ENCODE data around the gene NECAB2.

The NECAB2 gene

GRCh38 chr16:83952940-83953795 lies 14.9 kb upstream of the NECAB2 start, which contains the start of gene OSGIN1:
Gene OSGIN1, plus strand, starts transcription at chr16:83953240. Its CDS starts 4,432 bp downstream, at chr16:83957672.
- DNase-seq: peak; percentile 87 to 95

GRCh38 chr16:83953796-83954576 lies 14.1 kb upstream of the NECAB2 start:
- DNase-seq: peak; percentile 17 to 58

- no peak for DNase-seq
These were observed 13.4 kb upstream of the NECAB2 start for GRCh38 chr16:83954577-83955016.

- no peak for DNase-seq
These were observed 12.6 kb upstream of the NECAB2 start for GRCh38 chr16:83955218-83956130.

DNA sequence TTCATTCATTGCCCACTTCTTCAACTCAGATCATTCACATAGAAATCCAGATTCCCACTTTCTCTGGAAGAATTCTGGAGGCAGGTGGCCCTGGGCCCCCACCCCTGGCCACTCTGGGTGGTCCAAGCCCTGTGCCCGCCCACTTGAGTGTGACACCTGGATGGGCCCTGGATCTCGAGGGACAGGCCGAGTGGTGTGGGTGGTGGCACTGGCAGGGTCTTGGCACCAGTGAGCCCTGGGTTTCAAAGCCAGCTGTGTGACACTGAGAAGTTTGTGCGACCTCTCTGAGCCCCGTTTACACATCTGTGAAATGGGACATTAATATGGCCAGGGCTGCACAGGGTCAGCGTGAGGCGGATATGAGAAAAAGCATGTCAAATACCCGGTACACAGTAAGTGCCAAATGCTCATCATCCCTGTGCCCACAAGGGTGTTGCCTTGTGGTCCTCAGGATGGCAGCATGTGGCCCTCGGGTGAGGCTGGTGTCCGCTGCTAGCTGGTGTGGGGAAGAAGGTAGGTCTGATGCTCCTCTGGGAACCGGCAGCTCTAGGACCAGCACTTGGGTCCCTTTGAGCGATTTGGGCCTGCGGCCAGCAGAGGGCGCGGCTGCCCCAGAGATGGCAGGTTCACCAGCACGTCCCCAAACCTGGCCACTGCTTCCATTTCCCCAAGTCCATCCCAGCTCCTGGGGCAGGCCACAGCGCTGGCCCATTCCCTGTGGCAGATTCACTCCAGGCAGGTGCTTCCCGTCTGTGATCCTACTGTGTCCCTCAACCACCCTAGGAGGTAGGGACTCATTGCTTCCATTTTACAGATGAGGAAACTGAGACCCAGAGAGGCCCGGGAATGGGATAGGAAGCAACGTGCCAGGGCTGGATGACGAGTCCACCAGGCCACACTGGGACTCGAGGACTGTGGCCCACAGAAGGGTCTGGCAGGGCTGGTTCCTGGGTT lies 11.4 kb upstream of the NECAB2 start:
- DNase-seq: peak; percentile 54 to 73

- DNase-seq: no peak
These were observed 10.7 kb upstream of the NECAB2 start for GRCh38 chr16:83957296-83957855.

- DNase-seq: no peak
These were observed 9.8 kb upstream of the NECAB2 start for GRCh38 chr16:83958137-83958845.

DNA sequence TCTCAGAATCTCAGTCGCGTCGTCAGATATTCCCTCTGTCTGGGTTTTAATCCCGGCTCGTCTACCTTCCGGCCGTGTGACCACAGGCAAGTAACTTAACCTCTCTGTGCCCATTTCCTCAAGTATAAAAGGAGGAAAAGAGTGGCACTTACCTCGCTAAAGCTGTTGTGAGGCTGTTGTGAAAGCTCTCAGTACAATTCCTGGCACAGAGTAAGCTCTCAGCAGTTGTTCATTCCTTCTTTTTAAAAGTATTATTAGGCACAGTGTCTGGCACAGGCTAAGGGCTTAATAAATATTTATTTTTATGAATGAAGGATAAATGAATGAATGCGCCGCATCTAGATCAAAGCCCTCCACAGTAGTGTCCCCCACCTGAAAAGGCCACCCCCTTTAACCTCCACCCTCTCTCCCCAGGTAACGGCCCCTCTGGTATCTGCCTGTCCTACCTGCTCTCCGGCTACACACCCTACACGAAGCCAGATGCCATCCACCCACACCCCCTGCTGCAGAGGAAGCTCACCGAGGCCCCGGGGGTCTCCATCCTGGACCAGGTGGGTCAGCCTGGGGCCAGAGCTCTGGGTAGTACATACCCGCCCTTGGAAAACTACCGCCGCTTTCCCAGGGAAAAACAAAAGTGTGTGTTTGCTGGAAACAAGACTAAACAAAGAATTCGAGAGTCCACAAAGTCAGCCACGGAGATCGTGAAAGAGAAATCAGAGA lies 9.0 kb upstream of the NECAB2 start:
- DNase-seq: no peak

GRCh38 chr16:83959656-83960434 lies 8.2 kb upstream of the NECAB2 start:
- DNase-seq: no peak

DNA sequence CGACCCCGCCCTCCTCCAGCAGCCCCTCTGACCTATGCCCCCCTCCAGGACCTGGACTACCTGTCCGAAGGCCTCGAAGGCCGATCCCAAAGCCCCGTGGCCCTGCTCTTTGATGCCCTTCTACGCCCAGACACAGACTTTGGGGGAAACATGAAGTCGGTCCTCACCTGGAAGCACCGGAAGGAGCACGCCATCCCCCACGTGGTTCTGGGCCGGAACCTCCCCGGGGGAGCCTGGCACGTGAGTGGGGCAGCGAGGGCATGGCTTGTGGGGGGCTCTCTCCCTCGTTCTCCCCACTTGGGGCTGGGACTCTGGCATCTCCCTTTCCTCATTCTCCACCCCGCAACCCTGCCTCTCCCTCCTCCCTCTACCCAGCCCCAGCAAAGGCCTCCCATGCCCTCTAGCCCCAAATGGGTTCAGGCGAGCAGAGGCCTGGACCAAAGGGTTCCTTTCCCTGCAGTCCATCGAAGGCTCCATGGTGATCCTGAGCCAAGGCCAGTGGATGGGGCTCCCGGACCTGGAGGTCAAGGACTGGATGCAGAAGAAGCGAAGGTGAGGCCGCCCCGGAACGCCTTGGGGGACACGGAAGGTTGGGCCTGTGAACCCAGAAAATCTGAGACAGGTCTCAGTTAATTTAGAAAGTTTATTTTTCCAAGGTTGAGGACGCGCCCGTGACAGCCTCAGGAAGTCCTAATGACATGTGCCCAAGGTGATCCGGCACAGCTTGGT lies 7.4 kb upstream of the NECAB2 start:
- DNase-seq: no peak

- no peak for DNase-seq
These were observed 6.5 kb upstream of the NECAB2 start for GRCh38 chr16:83961591-83961990.

GRCh38 chr16:83963277-83964119 lies 4.5 kb upstream of the NECAB2 start:
- no peak for DNase-seq

GRCh38 chr16:83964684-83965443 lies 3.2 kb upstream of the NECAB2 start:
- DNase-seq: no peak

GRCh38 chr16:83965444-83966152 lies 2.4 kb upstream of the NECAB2 start:
- DNase-seq: no peak

DNA sequence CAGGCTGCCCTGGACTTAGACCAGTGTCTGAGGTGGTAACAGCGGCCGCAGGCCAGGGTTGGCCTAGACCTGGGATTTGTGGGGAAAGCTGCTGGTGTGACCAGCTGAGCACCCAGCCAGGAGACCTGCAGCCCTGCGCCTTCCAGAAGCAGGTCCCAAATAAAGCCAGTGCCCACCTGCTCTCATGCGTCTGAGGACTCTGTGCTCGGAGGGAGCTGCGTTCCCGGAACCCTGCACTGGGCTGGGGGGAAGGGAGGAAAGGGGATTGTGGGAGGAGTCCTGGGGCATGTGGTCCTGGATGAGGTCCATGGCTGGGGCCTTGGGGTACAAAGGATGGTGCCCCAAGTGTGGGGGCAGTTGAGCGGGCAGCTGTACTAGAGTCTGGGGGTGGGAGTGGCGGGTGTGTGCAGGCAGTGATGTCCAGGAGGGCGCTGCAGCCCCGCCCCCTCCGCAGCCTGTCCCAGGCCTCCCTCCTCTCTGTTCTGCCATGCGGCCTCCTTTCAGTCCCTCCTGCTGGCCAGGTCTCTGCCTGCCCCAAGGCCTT lies 1.8 kb upstream of the NECAB2 start:
- no peak for DNase-seq

- no peak for DNase-seq
These were observed 953 bp upstream of the NECAB2 start for GRCh38 chr16:83967091-83967490.

Measured in SHP77 (cell line).